ENCODE results near the gene CEBPA.

GRCh38 chr19:33301144-33301899 lies 1.0 kb downstream of the CEBPA start:
- TF ChIP-seq CTCF (IDR thresholded peaks at IDR 0.05) (no peak), POLR2A (IDR thresholded peaks at IDR 0.05; ENCODE audit: low read depth) (no peak), POLR2AphosphoS5 (IDR thresholded peaks at IDR 0.05) (no peak)

All from esophagus muscularis mucosa (tissue), 3 donors.